NCI-H524 (cell line): ENCODE data around the gene ILK.

Experiments
- DNase-seq, 2 experiments: peaks; one replicate each; lab custom pipeline; 2025; lab: John Stamatoyannopoulos, UW

ILK gene

GRCh38 chr11:6574816-6575715 lies 28.5 kb upstream of the ILK start:
- no peak for DNase-seq

- DNase-seq, result peak; percentile 33 to 67
Measured at GRCh38 chr11:6576471-6577373, 26.9 kb upstream of the ILK start.

DNA sequence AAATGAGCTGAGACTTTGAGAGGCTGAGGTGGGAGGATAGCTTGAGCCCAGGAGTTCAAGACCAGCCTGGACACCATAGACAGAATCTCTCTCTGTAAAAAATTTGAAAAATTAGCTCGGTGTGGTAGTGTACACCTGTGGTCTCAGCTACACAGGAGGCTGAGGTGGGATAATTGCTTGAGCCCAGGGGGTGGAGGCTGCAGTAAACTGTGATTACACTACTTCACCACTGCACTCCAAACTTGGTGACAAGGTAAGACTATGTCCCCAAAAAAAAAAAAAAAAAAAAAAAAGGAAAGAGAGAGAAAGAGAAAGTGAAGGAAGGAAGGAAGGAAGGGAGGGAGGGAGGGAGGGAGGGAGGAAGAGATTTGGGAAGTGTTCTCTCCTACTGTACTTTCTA lies 25.4 kb upstream of the ILK start:
- no peak for DNase-seq

DNA sequence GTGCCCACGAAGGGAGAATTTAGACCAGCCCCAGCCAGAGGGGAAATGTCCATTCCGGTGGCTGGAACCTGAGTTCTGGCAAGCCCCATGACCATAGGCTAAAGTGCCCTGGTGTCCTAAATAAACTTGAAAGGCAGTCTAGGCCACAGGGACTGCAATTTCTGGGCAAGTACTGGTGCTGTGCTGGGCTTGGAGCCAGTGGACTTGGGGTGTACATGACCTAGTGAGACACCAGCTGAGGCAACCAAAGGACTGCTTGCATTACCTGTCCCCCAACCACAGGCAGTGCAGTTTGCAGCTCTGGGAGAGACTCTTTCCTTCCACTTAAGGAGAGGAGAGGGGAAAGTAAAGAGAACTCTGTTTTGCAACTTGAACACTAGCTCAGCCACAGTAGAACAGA lies 23.9 kb upstream of the ILK start:
- no peak for DNase-seq

- no peak for DNase-seq
Measured at GRCh38 chr11:6583584-6583983, 20.0 kb upstream of the ILK start.

DNA sequence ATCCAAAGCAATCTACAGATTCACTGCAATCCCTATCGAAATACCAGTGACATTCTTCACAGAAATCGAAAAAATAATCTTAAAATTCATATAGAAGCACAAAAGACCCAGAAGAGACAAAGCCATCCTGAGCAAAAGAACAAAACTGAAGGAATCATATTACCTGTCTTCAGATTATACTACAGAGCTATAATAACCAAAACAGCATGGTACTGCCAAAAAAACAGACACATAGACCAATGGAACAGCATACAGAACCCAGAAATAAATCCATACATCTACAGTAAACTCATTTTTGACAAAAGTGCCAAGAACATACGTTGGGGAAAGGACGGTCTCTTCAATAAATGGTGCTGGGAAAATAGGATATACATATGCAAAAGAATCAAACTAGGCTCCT lies 19.0 kb upstream of the ILK start:
- DNase-seq, result no peak

DNA sequence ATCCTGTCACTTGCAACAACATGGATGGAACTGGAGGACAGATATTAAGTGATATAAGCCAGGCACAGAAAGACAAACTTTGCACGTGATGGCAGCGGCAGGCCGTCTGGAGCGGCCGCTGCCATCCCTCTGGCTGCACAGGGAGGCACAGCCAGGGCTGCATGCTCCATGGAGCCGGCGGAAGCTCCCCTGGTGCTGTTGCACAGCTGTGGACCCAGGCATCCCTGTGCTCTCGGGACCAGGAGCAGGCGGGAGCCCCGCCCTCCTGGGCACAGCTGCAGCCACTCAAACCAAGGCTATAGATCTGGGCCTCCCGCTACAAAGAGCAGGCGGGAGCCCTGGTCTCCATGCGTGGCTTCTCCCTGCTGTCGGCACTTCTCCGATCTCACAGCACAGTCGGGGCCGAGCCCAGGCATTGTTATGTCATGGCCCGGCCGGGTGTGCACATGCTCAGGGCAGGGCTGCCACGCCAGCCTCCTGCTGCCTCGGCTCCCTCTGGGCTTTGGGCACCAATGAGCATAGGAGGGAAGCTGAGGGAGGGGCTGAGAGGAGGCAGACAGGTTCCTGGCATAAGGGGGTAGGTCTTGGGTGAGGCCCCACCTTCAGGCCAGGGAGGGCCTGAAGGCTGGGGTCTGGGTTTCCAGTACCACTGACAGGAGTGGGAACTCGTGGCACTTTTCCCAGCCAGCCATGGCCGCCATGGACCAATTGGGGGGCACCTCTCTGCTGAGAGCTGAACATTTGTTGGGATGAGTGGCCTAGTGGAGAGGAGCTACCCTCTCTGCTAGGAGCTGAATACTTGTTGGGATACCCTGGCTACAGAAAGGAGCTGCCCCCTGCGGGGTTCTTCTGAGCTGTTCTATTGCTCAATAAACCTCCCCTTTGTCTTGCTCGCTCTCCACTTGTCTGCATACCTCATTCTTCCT lies 16.9 kb upstream of the ILK start:
- peak; percentile 12 to 49 for DNase-seq

- DNase-seq, result no peak
Measured at GRCh38 chr11:6587360-6587953, 16.1 kb upstream of the ILK start.

DNA sequence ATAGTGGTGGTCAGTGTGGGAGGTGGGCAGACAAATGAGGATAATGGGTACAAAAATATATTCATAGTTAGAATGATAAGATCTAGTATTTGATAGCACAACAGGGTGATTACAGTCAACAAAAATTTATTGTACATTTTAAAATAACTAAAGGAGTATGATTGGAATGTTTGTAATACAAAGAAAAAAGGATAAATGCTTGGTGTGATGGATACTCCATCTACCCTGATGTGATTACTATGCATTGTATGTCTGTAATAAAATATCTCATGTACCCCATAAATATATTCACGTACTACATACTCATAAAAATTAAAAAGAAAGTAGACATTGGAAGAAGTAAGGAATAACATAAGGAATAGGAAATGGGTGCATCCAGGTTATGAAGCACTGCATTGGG lies 15.6 kb upstream of the ILK start:
- no peak for DNase-seq

- DNase-seq, result no peak
Measured at GRCh38 chr11:6594142-6594768, 9.3 kb upstream of the ILK start.

- peak; percentile 9 to 57 for DNase-seq
Measured at GRCh38 chr11:6596239-6596877, 7.2 kb upstream of the ILK start.

DNA sequence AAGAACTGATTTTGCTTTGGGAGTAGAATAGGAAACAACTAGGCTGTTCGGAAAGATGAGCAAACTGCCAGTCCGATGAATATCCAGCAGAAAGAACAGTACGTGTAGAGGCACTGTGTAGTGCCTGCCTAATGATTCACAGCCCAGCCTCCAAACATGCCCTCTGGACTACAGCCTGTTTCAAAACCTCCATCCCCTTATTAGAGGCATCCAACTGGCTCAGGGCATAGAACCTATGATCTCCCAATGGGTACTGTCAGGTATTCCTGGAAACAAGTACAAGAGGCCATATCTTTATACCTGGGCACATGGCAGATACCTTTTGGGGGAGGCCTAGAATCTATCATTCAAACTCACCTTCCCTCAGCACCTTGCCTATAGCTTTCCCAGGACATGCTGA lies 5.0 kb upstream of the ILK start:
- no peak for DNase-seq

GRCh38 chr11:6599449-6599848 lies 4.1 kb upstream of the ILK start:
- no peak for DNase-seq

DNA sequence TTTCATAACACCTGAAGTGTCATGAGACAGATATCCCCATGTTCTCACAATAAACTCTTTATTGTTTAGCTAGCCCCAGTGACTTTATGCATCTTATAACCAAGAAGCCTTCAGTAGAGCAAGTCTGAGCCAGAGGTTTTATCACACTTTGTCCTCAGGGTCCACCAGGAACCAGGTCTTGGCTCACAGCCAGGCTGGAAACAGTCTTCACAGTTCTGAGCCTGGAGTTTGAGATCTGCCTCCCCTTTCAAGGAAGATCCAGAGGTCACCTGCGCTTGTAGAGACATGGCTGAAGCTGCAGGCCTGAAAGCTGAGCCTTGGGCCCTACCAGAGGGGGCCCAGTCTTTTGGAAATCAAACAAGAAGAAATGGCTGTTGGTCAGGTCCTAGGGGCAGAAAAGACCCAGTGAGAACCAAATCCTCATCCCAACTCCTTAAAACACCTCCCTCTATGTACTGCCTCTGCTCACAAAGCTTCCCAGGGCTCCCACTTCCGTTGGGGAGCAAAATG lies 3.6 kb upstream of the ILK start:
- no peak for DNase-seq

DNA sequence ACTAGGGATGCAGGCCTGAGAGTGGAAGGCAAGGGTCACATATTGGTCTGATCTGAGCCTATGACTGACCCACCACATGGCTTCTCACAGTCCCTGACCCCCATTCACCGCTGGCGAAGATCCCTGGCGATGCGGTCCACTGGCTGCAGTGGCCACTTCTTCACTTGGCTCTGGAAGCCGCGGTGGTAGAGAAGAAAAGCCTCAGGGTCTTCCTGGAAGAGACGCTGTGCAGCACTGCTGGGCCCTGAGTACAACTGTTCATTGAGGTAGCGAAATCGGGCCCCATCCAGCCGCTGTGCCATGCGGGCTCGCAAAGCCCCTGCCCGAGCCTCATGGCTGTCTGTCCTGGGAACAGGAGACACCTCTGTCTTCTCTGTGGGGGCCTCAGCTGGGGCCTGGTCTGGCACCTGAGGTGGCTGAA lies 2.5 kb upstream of the ILK start:
- DNase-seq, result no peak

- DNase-seq, result no peak
Measured at GRCh38 chr11:6602096-6602940, 1.3 kb upstream of the ILK start.

DNA sequence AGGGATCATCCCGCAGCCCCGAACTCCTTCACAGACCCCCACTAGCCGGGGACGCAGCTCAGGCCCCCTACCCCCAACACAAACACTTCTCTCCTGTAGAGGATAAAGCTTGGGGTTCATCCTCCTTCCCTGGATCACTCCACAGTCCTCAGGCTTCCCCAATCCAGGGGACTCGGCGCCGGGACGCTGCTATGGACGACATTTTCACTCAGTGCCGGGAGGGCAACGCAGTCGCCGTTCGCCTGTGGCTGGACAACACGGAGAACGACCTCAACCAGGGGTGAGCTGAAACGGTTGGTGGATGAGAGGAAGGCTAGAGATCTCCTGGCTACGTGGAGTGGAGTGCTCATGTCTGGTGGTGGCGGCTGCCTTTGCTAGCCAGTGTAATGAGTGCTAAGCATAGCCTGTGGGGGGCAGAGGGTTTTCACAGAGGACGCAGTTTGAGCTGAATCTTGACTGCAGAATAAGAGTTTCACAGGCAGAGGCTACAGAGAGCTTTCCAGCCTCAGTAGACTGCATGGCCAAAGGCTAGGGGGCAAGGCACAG lies 580 bp downstream of the ILK start:
- DNase-seq, result peak; percentile 5 to 41

GRCh38 chr11:6604790-6605189 lies 1.2 kb downstream of the ILK start:
- DNase-seq, result no peak
